Uterus (tissue), 4 donors: Measurements from ENCODE around the gene ABHD8. TPM values are rescaled to one million over a fixed set of nuclear protein-coding genes. Genes with fewer than 3 reads are reported as not detected.

Experiments used
- DNase-seq, 2 donors: peaks; one replicate each; pipeline ENCODE4 v3.0.0-alpha.2; 2019 to 2020
- H3K27ac ChIP-seq, 2 donors: fragments of 200-600 bp; sonication (generic); 1 replicate in 1 of 2; 2 replicates in 1 of 2; pipeline ENCODE4 v1.5.1; 2016 to 2018
- H3K27me3 ChIP-seq, 2 donors: fragments of 200-600 bp; sonication (generic); one replicate each; pipeline ENCODE4 v1.5.1; 2018 to 2019; ENCODE audit warnings: control low read depth in 1 of 2
- H3K36me3 ChIP-seq, 2 donors: fragments of 200-600 bp; sonication (generic); one replicate each; pipeline ENCODE4 v1.5.1; 2019; ENCODE audit warnings: control low read depth in 1 of 2
- H3K4me1 ChIP-seq, 2 donors: fragments of 200-600 bp; sonication (generic); one replicate each; pipeline ENCODE4 v1.5.1; 2018 to 2019; ENCODE audit warnings: control low read depth in 1 of 2
- H3K4me3 ChIP-seq, 2 donors: fragments of 200-600 bp; sonication (generic); 1 replicate in 1 of 2; 2 replicates in 1 of 2; pipeline ENCODE4 v1.5.1; 2018 to 2019; ENCODE audit warnings: mild to moderate bottlenecking in 1 of 2
- H3K9me3 ChIP-seq, 2 donors: fragments of 200-600 bp; sonication (generic); one replicate each; pipeline ENCODE4 v1.5.1; 2019; ENCODE audit warnings: control low read depth in 1 of 2
- CTCF ChIP-seq, 4 experiments: fragments of 200-600 bp in 2 of 4; fragments of 450-650 bp in 2 of 4; sonication (generic) in 2 of 4; IDR thresholded peaks; one replicate each; pipeline ENCODE4 v1.5.1; 2016 to 2019; ENCODE audit warnings: antibody characterized with exemption in 4 of 4, mild to moderate bottlenecking in 2 of 4, moderate library complexity in 1 of 4
- POLR2A ChIP-seq, 2 donors: fragments of 450-650 bp; IDR thresholded peaks; one replicate each; pipeline ENCODE4 v1.6.1; 2016; ENCODE audit warnings: antibody characterized with exemption in 2 of 2, mild to moderate bottlenecking in 1 of 2, moderate library complexity in 1 of 2
- intact Hi-C: fragments of 100-400 bp; cut with DNase I; formaldehyde crosslinking; loops from one replicate; pipeline ENCODE4 v1.15.1; 2023; ENCODE audit warnings: low total_unique reads
- total RNA-seq, 4 donors: library from RNA; depleted of rRNA in 3 of 4; stranded (reverse); fragments of >200 nt in 3 of 4; gene quantifications; one replicate each; pipeline versions ENCODE4 v1.1.0 to v1.2.4, GENCODE V29; 2014 to 2023
- donor health status: DM: yes; HTN: yes; CAD: no.

ABHD8 gene
- total RNA-seq, 4 donors from 2014 or later, result 9.0 to 115 (median 19.2) TPM

- Histone ChIP-seq H3K4me1 (no peaks in the 10 kb centered on the region), H3K36me3 (no peaks in the 10 kb centered on the region), H3K27me3 (no peaks in the 10 kb centered on the region), H3K4me3 (no peak overlapping the region), H3K27ac (no peak overlapping the region), H3K9me3 (no peaks in the 10 kb centered on the region)
- intact Hi-C loops, result no loop called here
- TF ChIP-seq CTCF (IDR thresholded peaks at IDR 0.05) (no peak), POLR2A (IDR thresholded peaks at IDR 0.05) (no peak)
- DNase-seq, result no peak
Observed at GRCh38 chr19:17294051-17294891, 9.0 kb downstream of the ABHD8 start.

DNA sequence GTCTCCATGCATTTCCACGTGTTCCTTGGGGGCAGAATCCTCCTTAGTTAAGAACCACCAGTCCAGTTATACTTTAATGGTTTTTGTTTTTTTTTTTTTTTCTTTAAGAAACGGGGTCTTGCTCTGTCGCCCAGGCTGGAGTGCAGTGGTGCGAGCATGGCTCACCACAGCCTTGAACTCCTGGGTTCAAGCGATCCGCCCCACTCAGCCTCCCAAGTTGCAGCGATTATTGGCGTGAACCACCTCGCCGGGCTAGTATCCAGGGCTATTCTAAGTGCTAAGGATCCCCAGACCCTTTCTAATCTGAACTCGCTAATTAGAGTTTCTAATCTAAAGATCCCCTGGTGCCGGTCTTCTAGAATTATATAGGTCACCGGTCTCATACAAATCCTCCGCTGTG, 9.6 kb downstream of the ABHD8 start:
- Histone ChIP-seq H3K36me3 (no peaks in the 10 kb centered on the region), H3K27ac (no peak overlapping the region), H3K4me3 (no peak overlapping the region), H3K27me3 (no peaks in the 10 kb centered on the region), H3K9me3 (no peaks in the 10 kb centered on the region), H3K4me1 (no peaks in the 10 kb centered on the region)
- TF ChIP-seq POLR2A (IDR thresholded peaks at IDR 0.05) (no peak), CTCF (IDR thresholded peaks at IDR 0.05) (no peak)
- intact Hi-C loops, result no loop called here
- no peak for DNase-seq

DNA sequence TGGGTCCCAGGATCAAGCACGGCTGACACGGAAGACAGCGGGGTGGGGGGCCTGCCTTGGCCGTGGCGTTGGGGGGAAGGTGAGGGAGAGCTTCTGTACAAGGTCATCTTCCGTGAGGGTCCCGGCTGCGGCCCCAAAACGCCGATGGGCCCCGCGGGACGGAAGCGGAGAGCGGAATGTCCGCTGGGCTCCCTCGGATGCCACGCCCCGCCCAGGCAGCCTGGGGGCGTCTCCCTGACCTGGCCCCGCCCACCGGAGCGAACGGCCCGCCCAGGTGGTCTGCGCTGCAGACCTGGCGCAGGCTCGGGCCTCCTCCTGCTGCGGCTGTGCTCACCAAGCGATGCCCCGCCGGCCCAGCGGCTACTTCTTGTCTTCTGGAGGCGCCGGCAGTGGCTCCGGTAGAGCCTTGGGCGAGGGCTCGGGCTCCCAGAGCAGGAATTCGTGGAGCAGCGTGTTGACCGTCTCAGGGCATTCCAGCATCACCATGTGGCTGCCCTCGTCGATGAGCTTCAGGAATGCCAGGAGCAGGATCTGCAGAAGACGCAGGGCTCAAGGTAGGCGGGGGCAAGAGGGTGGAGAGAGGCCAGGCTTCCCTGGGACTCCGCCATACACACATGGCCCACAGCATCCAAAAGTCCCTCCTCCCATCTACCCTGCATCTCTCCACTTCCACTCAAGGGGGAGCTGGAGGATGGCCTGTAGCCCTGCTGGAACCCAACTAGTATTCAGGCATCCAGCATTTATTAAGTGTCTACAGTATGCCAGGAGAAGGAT, 10.7 kb downstream of the ABHD8 start:
- TF ChIP-seq CTCF (IDR thresholded peaks at IDR 0.05) (peak; percentile 47 to 79 (median 66)), POLR2A (IDR thresholded peaks at IDR 0.05) (no peak)
- Histone ChIP-seq H3K36me3 (no peaks in the 10 kb centered on the region), H3K4me3 (peak overlapping the region; percentile 35 to 39), H3K9me3 (no peaks in the 10 kb centered on the region), H3K27ac (peak overlapping the region; percentile 43 to 76), H3K27me3 (no peaks in the 10 kb centered on the region), H3K4me1 (no peaks in the 10 kb centered on the region)
- intact Hi-C loops, result no loop called here
- peak; percentile 66 to 73 for DNase-seq

DNA sequence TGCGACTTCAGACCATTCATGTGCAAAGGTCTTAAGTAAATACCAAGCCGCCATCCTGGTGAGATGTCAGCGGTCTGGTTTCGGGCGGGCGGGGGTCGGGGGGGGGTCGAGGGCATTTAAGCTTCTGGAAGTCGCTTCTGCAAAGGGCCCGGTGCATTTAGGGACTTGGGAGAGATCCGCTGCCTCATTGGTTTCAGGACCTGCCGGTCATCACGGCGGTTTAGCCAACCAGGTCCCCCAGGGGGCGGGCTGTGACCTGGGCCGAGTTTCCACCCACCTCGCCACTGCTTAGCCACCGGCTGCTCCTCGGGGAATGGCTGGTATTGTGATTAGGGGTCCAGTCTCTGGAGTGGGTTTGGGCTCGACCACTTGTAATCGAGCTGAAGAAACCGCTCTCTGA, 13.7 kb downstream of the ABHD8 start:
- intact Hi-C loops, result no loop called here
- Histone ChIP-seq H3K4me1 (no peaks in the 10 kb centered on the region), H3K36me3 (no peaks in the 10 kb centered on the region), H3K9me3 (no peaks in the 10 kb centered on the region), H3K27me3 (no peaks in the 10 kb centered on the region), H3K27ac (no peak overlapping the region), H3K4me3 (no peak overlapping the region)
- peak; percentile 57 to 65 for DNase-seq
- TF ChIP-seq POLR2A (IDR thresholded peaks at IDR 0.05) (no peak), CTCF (IDR thresholded peaks at IDR 0.05) (no peak)

DNA sequence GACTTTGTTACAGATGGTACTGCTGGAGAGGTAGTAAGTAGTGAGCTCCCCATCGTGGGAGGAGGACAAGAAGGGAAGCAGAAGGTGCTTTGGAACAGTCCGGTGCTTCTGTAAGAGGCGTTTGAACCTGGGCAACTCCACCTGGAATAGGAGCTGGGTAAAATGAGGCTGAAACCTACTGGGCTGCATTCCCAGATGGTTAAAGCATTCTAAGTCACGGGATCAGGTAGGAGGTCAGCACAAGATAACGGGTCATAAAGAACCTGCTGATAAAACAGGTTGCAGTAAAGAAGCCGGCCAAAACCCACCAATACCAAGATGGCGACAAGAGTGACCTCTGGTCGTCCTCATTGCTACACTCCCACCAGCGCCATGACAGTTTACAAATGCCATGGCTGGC, 16.5 kb downstream of the ABHD8 start:
- intact Hi-C loops, result no loop called here
- H3K4me1 ChIP-seq, result peaks cover 0 to 8% of the 10 kb centered on the region in 2 donors
- H3K27me3 ChIP-seq, result peaks cover 0 to 6% of the 10 kb centered on the region in 2 donors
- TF ChIP-seq POLR2A (IDR thresholded peaks at IDR 0.05) (no peak), CTCF (IDR thresholded peaks at IDR 0.05) (no peak)
- DNase-seq, result no peak
- H3K27ac ChIP-seq, result no peak overlapping the region
- H3K4me3 ChIP-seq, result no peak overlapping the region
- H3K9me3 ChIP-seq, result no peaks in the 10 kb centered on the region
- H3K36me3 ChIP-seq, result no peaks in the 10 kb centered on the region
